Thoracic aorta (tissue), 2 donors: Measurements from ENCODE around the gene TMEM235. TPM values are rescaled to one million over a fixed set of nuclear protein-coding genes. Genes with fewer than 3 reads are reported as not detected.

Experiments used
- ATAC-seq: fragments of 150-250 bp; one replicate; pipeline ENCODE4 v1.8.0; 2017; ENCODE audit warnings: low read depth; ENCODE audit not compliant: insufficient number of reproducible peaks, low FRiP score
- DNase-seq: peaks from one replicate; pipeline ENCODE4 v3.0.0-alpha.2; 2020; ENCODE audit warnings: low spot score
- H3K27ac ChIP-seq, 2 donors: fragments of 200-600 bp; sonication (generic); 1 replicate in 1 of 2; 2 replicates in 1 of 2; pipeline ENCODE4 v1.5.1; 2016; ENCODE audit warnings: mild to moderate bottlenecking in 2 of 2, moderate library complexity in 2 of 2
- H3K27me3 ChIP-seq: fragments of 200-600 bp; sonication (generic); replicated peaks from 2 replicates; pipeline ENCODE4 v1.6.0; 2016; ENCODE audit warnings: mild to moderate bottlenecking; ENCODE audit not compliant: insufficient read depth
- H3K36me3 ChIP-seq: fragments of 200-600 bp; sonication (generic); one replicate; pipeline ENCODE4 v1.5.1; 2016
- H3K4me1 ChIP-seq, 2 donors: fragments of 200-600 bp; sonication (generic); 1 replicate in 1 of 2; 2 replicates in 1 of 2; pipeline versions ENCODE4 v1.5.1 to v1.6.0; 2016; ENCODE audit warnings: low read depth in 2 of 2, mild to moderate bottlenecking in 1 of 2; ENCODE audit not compliant: control insufficient read depth in 1 of 2
- H3K4me3 ChIP-seq: fragments of 200-600 bp; sonication (generic); 2 replicates; pipeline ENCODE4 v1.5.1; 2016; ENCODE audit warnings: mild to moderate bottlenecking
- H3K9me3 ChIP-seq: fragments of 200-600 bp; sonication (generic); 2 replicates; pipeline ENCODE4 v1.5.1; 2016
- CTCF ChIP-seq: fragments of 200-600 bp; sonication (generic); IDR thresholded peaks from one replicate; pipeline ENCODE4 v1.5.1; 2019; ENCODE audit warnings: antibody characterized with exemption
- total RNA-seq, 2 donors: library from RNA; depleted of rRNA; stranded (reverse); fragments of >200 nt; gene quantifications; one replicate each; pipeline versions ENCODE4 v1.1.0 to v1.2.3, GENCODE V29; 2016

Gene TMEM235
- total RNA-seq, 2 donors from 2014 or later, result not detected

- Histone ChIP-seq H3K27ac (no peak overlapping the region), H3K27me3 (no peaks in the 10 kb centered on the region), H3K36me3 (no peaks in the 10 kb centered on the region), H3K9me3 (no peaks in the 10 kb centered on the region), H3K4me1 (no peaks in the 10 kb centered on the region), H3K4me3 (no peak overlapping the region)
- DNase-seq (no peak), ATAC-seq (no peak)
- no peak for TF ChIP-seq CTCF
These were observed 22.9 kb upstream of the TMEM235 start for GRCh38 chr17:78208486-78208885.

GRCh38 chr17:78210111-78210510 lies 21.3 kb upstream of the TMEM235 start:
- peaks cover 4 to 6% of the 10 kb centered on the region in 2 donors for H3K4me1 ChIP-seq
- no peak overlapping the region for H3K4me3 ChIP-seq
- no peak overlapping the region for H3K27ac ChIP-seq
- no peaks in the 10 kb centered on the region for H3K36me3 ChIP-seq
- ATAC-seq (no peak), DNase-seq (no peak)
- H3K9me3 ChIP-seq, result no peaks in the 10 kb centered on the region
- TF ChIP-seq CTCF, result no peak
- no peaks in the 10 kb centered on the region for H3K27me3 ChIP-seq

- peaks cover 4 to 6% of the 10 kb centered on the region in 2 donors for H3K4me1 ChIP-seq
- no peaks in the 10 kb centered on the region for H3K27me3 ChIP-seq
- no peak for TF ChIP-seq CTCF
- ATAC-seq (no peak), DNase-seq (no peak)
- no peak overlapping the region for H3K27ac ChIP-seq
- H3K4me3 ChIP-seq, result no peak overlapping the region
- no peaks in the 10 kb centered on the region for H3K9me3 ChIP-seq
- no peaks in the 10 kb centered on the region for H3K36me3 ChIP-seq
These were observed 20.4 kb upstream of the TMEM235 start for GRCh38 chr17:78211032-78211431.

GRCh38 chr17:78214016-78214705 lies 17.3 kb upstream of the TMEM235 start, which contains the start of gene BIRC5:
TSS of gene BIRC5 (plus strand) at chr17:78214253. CDS start at chr17:78214317, 64 bp downstream.
- DNase-seq (peak; percentile 66), ATAC-seq (peak; percentile 65)
- no peak for TF ChIP-seq CTCF
- no peaks in the 10 kb centered on the region for H3K27me3 ChIP-seq
- no peak within 1 kb of the TSS for H3K27ac ChIP-seq
- H3K9me3 ChIP-seq, result no peaks in the 10 kb centered on the region
- peak within 1 kb of the TSS; percentile 66 for H3K4me3 ChIP-seq
- H3K36me3 ChIP-seq, result no peaks in the 10 kb centered on the region
- H3K4me1 ChIP-seq, result peaks cover 4 to 6% of the 10 kb centered on the region in 2 donors

- H3K27me3 ChIP-seq, result no peaks in the 10 kb centered on the region
- no peaks in the 10 kb centered on the region for H3K9me3 ChIP-seq
- no peaks in the 10 kb centered on the region for H3K36me3 ChIP-seq
- no peak for ATAC-seq
- no peak for TF ChIP-seq CTCF
- H3K4me3 ChIP-seq, result no peak overlapping the region
- peaks cover 4 to 6% of the 10 kb centered on the region in 2 donors for H3K4me1 ChIP-seq
- no peak for DNase-seq
- H3K27ac ChIP-seq, result no peak overlapping the region
These were observed 16.7 kb upstream of the TMEM235 start for GRCh38 chr17:78214706-78215061.
